Activated naive CD8-positive, alpha-beta T cell treated with anti-CD3 and anti-CD28 coated beads, Interleukin-2, amount 10 ng/mL, durations not matched to agents 7 days and 5 days (primary cell): ENCODE data around the gene GOLGA6L2. TPM values are rescaled to one million over a fixed set of nuclear protein-coding genes. Genes with fewer than 3 reads are reported as not detected.

Source experiments
- ATAC-seq: fragments of 150-1000 bp; cut with Tn5 transposase; one replicate; pipeline ENCODE4 v1.10.0; 2021; ENCODE audit warnings: low read depth, moderate library complexity
- POLR2A ChIA-PET: fragments of 350-600 bp; sonication (Branson Sonifier 250); formaldehyde crosslinking; loops from one replicate; lab custom pipeline; 2021; ENCODE audit warnings: antibody characterized with exemption; lab: Charles Lee
- DNase-seq: peaks from one replicate; pipeline ENCODE4 v3.0.0; 2021
- H3K27ac Mint-ChIP-seq: one replicate; pipeline ENCODE4 v1.8.0; 2022; ENCODE audit warnings: mild to moderate bottlenecking, mixed read lengths
- H3K27me3 Mint-ChIP-seq: one replicate; pipeline ENCODE4 v1.8.0; 2022; ENCODE audit warnings: mild to moderate bottlenecking, moderate library complexity, mixed read lengths
- H3K36me3 Mint-ChIP-seq: one replicate; pipeline ENCODE4 v1.8.0; 2021; ENCODE audit warnings: mild to moderate bottlenecking, mixed read lengths
- H3K4me1 Mint-ChIP-seq: one replicate; pipeline ENCODE4 v1.8.0; 2021; ENCODE audit warnings: mixed read lengths
- H3K4me3 Mint-ChIP-seq: one replicate; pipeline ENCODE4 v1.8.0; 2022; ENCODE audit warnings: mild to moderate bottlenecking, moderate library complexity, mixed read lengths
- H3K9me3 Mint-ChIP-seq: one replicate; pipeline ENCODE4 v1.8.0; 2021; ENCODE audit warnings: mixed read lengths
- total RNA-seq, 2 experiments: library from RNA; stranded (reverse); gene quantifications; one replicate each; pipeline ENCODE4 v1.2.3, GENCODE V29; 2021

GOLGA6L2 gene
- total RNA-seq, 2 experiments from 2014 or later, result not detected

GRCh38 chr15:23395832-23396231 lies 51.2 kb downstream of the GOLGA6L2 start:
- H3K4me3 Mint-ChIP-seq, result no peak overlapping the region
- no peaks in the 10 kb centered on the region for H3K9me3 Mint-ChIP-seq
- H3K36me3 Mint-ChIP-seq, result no peaks in the 10 kb centered on the region
- DNase-seq (no peak), ATAC-seq (no peak)
- no peaks in the 10 kb centered on the region for H3K4me1 Mint-ChIP-seq
- H3K27me3 Mint-ChIP-seq, result no peaks in the 10 kb centered on the region
- no peak overlapping the region for H3K27ac Mint-ChIP-seq
- POLR2A ChIA-PET, result no interaction called here

- Mint-ChIP-seq H3K4me1 (no peaks in the 10 kb centered on the region), H3K27ac (no peak overlapping the region), H3K27me3 (no peaks in the 10 kb centered on the region), H3K4me3 (no peak overlapping the region), H3K9me3 (no peaks in the 10 kb centered on the region), H3K36me3 (no peaks in the 10 kb centered on the region)
- POLR2A ChIA-PET, result no interaction called here
- no peak for DNase-seq
- ATAC-seq, result no peak
These were observed 51.9 kb downstream of the GOLGA6L2 start for GRCh38 chr15:23395030-23395692.

Other genes with a start within 250 kb of the GOLGA6L2 start
- gene GOLGA6L26, start 113.0 kb downstream of the GOLGA6L2 start, total RNA-seq, result not detected
- gene GOLGA8S, start 92.5 kb downstream of the GOLGA6L2 start, total RNA-seq, result 1 to 10 TPM; 1.2 to 1.3 TPM
- 1 to 10 TPM; 2.9 to 3.0 TPM for gene MKRN3, start 118.4 kb upstream of the GOLGA6L2 start, total RNA-seq
- not detected for gene MAGEL2, start 200.6 kb upstream of the GOLGA6L2 start, total RNA-seq
- 1 to 10 TPM; 3.0 to 3.5 TPM for gene NDN, start 240.1 kb upstream of the GOLGA6L2 start, total RNA-seq